GOT3 (cell line): ENCODE data around the gene ADAM17.
"Not testable (repeated sequence)": the region's sequence is repeated elsewhere in the genome, so short reads cannot be mapped to it uniquely, and the experiment has no call there.

Experiments used
- DNase-seq: peaks from one replicate; lab custom pipeline; 2025; ENCODE audit warnings: mixed read lengths; lab: John Stamatoyannopoulos, UW

The ADAM17 gene

GRCh38 chr2:9565436-9566153 lies 10.0 kb upstream of the ADAM17 start:
- DNase-seq = peak; percentile 13

- no peak for DNase-seq
Observed at GRCh38 chr2:9560628-9561027, 5.0 kb upstream of the ADAM17 start.

GRCh38 chr2:9558948-9559381 lies 3.3 kb upstream of the ADAM17 start:
- DNase-seq = no peak

DNA sequence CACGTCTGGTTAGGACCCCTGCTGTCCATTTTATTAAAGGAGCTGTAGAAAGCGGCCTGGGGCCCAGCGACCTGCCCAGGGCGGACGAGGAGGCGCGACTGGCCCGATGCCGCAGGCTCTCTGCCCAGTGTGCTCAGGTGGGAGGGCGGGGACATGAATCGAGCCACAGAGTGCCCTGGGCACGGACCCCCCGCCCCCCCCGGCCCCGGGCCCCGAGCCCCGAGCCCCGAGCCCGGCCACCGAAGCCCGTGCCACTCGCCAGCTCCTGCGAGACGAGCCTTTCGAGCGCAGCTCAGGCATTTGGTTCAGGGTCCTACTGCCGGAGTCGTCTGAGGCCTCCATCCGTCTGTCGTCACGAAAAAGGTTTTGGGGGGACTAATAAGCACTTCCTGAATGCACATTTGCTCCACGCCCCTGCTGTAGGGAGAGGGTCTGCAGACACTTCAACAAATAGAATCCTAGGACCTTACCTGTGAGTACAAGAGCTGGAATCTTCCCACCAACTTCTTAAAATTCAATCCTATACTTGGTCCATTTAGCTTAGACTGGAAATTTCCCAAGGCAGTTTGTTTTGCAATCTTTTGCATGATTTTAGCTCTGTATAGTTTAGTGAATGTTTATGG lies 602 bp upstream of the ADAM17 start:
- no peak for DNase-seq

DNA sequence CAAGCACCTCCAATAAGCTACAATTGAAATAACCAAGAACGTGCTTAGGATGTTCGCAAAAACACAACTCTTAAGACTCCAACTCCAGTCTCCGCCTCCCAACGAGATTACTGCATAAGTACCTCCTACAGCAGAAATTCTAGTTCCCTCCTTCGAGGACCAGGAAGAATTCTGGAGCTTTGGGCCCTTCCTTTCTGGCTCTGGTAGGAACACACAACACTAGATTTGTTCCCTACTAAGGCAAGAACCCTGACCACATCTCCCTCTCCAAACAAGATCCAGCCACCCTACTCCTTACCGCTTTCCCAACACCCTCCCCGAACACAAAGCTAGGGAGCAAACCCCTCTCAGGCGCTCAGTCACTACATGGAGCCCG lies 721 bp downstream of the ADAM17 start:
- no peak for DNase-seq

DNA sequence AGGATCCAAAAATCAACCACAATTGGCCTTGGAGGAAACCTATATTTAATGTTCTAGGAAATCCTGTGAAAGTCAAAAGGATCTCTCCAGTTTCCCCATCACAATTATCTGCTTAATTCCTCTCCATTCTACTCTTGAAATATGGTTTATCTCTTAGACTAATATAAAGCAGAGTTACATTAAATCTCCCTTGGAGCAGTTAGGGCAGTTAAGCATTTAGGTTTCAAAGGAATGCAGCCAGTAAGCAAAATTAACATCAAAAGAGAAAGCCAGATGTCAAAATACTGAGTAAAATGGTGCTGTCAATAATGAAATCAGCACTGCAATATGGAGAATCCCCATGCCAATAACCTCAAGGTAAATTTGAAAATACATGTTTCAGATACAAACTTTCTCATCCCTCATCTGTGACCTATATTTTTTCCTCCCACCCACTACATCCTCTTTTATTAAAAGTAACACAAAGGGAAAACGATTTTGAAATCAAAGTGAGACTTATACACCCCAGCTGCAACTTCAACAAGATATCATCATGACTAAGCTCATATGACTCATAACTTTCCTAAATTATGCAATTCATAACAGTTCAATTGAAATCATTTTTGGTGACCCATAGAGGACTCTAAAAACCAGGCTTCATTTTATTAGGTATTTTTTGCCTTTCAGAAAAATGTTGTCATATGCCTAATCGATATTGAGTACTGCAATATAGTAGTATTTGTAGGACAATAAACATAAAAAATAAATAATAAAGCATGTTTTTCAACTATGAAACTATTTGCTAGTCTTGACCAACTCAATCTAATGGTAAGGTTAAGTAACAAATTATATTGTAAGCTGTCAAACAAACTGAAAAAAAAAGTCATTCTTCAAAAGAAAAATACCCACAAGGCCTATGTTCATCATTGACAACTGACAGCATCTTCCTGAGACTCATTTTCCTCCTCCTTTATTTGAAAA lies 3.1 kb downstream of the ADAM17 start:
- no peak for DNase-seq

GRCh38 chr2:9550859-9551391 lies 4.7 kb downstream of the ADAM17 start:
- not testable (repeated sequence) for DNase-seq

- DNase-seq = no peak
Observed at GRCh38 chr2:9549420-9549819, 6.2 kb downstream of the ADAM17 start.

- DNase-seq = no peak
Observed at GRCh38 chr2:9548506-9548905, 7.1 kb downstream of the ADAM17 start.

DNA sequence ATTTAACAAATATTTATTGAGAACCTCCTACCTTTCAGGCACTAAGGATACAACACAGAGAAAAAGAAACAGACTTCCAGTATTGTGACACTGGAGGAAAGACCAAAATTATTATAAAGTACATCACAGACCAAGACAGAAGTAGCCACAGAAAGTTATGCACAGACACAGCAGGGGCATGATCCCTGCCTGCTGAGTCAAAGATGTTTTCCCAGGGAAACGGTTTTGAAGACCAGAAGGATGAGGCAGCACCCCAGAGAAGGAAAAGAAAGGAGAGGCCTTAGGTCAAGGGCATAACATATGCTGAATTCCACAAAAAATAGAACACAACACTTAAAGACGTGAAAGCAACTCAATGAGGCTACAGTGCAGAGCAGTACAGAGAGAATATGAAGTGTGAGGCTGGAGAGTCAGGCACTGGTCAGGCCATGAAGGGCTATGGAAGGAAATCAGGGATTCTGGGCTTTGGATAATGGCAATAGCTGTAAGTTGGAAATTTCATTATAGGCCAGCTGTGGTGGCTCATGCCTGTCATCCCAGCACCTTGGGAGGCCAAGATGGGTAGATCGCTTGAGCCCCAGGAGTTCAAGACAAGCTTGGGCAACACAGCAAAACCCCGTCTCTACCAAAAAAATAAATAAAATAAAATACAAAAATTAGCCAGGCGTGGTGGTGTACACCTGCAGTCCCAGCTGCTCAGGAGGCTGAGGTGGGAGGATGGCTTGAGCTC lies 8.2 kb downstream of the ADAM17 start:
- DNase-seq = no peak

GRCh38 chr2:9545502-9545901 lies 10.1 kb downstream of the ADAM17 start:
- no peak for DNase-seq

DNA sequence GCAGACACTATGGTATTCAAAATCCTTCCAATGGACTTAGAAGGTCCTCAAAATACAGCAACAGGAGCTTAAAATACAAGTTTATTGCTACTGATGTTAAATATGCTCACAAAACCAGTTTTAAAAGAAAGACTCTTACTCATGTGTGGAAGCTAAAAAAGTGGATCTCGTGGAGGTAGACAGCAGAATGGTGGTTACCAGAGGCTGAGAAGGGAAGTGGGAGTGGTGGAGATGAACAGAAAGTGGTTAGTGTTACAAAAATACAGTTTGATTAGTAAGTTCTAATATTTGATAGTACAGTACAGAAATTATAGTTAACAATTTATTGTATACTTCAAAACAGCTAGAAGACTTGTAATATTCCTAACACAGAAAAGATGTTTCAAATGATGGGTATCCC lies 12.1 kb downstream of the ADAM17 start:
- DNase-seq = no peak

GRCh38 chr2:9539531-9539930 lies 16.1 kb downstream of the ADAM17 start:
- no peak for DNase-seq

DNA sequence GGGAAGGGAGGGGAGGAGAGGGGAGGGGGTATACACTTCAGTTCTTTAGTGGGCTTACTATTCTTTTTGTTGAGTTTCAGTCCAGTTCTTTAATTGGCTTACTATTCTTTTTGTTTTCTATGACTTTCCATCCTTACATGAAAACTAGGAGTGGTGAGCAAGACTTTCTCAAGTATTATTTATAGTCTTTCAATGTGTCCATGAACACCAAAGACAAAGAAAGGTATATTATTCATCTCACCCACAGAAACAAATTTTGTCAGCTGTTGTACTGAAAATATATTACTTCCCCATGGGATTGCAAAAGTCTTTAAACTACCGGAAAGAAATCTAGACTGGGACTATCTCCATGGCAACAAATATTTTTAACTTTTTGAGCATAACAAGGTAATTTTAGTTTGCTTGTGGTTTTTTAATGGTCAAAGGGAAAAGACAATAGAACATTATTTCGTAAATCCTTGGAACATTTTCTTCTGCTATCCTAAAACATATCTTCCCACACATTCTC lies 17.6 kb downstream of the ADAM17 start:
- no peak for DNase-seq

DNA sequence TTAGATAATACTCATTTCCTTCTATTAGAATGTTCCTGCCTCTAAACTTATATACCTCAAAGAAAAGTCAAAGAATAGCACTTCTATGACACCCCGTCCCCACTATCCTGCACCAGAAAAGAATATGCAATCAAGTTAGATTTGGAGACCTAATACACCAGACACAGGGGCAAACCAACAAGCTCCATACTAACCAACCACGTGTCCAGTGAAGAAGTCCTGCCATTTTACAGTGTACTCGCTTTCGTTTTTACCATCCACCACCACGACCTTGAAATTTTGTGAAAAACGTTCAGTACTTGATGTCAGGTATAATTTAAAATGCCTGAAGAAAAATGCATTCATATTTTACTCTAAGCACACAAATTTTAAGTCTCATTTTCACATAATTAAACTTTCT lies 19.1 kb downstream of the ADAM17 start:
- DNase-seq = no peak

- no peak for DNase-seq
Observed at GRCh38 chr2:9535177-9535576, 20.5 kb downstream of the ADAM17 start.

GRCh38 chr2:9533663-9534062 lies 22.0 kb downstream of the ADAM17 start:
- DNase-seq = no peak

DNA sequence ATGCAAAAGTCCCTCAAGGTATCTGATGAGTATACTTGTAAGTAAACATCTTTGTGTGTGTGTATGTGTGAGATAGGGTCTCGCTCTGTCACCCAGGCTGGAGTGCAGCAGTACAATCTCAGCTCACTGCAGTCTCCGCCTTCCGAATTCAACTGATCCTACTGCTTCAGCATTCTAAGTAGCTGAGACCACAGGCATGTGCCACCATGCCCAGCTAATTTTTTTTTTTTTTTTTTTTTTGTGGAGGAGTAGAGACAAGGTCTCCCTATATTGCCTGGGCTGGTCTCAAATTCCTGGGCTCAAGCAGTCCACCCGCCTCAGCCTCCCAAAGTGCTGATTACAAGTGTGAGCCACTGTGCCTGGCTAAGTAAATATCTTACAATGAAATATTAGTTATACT lies 23.2 kb downstream of the ADAM17 start:
- no peak for DNase-seq

DNA sequence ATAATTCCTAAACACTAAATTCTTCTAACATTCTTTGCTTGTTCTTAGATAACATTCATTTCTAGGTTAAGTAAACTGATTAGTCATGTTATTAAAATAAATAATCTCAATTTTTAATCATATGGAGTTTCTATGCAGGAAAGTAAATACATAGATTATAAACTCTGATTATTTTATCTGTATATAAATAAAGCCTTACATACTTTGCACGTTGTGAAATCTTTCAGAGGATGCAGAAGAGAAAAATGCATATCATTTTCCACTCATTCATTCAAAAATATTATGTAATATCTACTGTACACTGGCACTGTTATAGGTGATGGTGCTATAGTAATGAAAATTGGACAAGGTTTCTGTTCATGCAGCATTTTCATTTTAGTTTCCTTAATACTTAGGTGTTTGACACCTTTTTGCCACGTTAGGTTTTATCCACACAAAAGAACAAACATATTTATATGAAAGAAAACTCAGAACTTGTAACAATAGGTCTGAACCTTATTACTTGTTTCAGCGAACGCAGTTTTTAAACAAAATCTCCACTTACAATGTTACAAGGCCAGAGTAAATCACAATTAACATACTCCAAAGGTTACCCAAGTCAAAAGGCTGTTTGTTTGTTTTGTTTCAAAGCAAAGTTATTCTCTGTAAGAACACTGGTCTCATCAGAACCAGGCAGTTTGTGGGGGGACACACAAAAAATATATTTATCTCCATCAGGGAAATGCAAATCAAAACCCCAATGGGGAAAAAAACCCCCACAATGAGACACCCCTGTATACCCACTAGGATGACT lies 27.4 kb downstream of the ADAM17 start:
- no peak for DNase-seq

- no peak for DNase-seq
Observed at GRCh38 chr2:9525266-9525665, 30.4 kb downstream of the ADAM17 start.

- DNase-seq = no peak
Observed at GRCh38 chr2:9524291-9524690, 31.3 kb downstream of the ADAM17 start.
